Left colon (tissue), 2 donors: ENCODE data around the gene PRKD2. TPM values are rescaled to one million over a fixed set of nuclear protein-coding genes. Genes with fewer than 3 reads are reported as not detected.

Experiments
- ATAC-seq: fragments of 200-7000 bp; cut with Tn5 transposase; one replicate; pipeline ENCODE4 v1.9.1; 2020; ENCODE audit warnings: mild to moderate bottlenecking, moderate library complexity
- DNase-seq, 2 donors: peaks; one replicate each; pipeline ENCODE4 v3.0.0-alpha.2; 2020
- intact Hi-C, 2 donors: fragments of 100-400 bp; cut with DNase I in 1 of 2; cut with micrococcal nuclease in 1 of 2; formaldehyde crosslinking; loops; one replicate each; pipeline versions ENCODE4 v1.11.2 to v1.14.0; 2022; cut with DNase I, micrococcal nuclease
- total RNA-seq, 2 donors: library from RNA; stranded (reverse); fragmentation: NEBNext Ultra II Directional; extraction: Animal tissue kit (Norgen Biotek cat#: 25700); gene quantifications; one replicate each; pipeline ENCODE4 v1.2.1, GENCODE V29; 2021
- donor health status: DM: no; HTN: no; CAD: no.
- donor health status: DM: yes; HTN: yes; CAD: no.

PRKD2 gene
- total RNA-seq, 2 donors from 2014 or later = 62.5 to 64.4 TPM

- DNase-seq (no peak), ATAC-seq (no peak)
- intact Hi-C loops = no loop called here
Observed at GRCh38 chr19:46727757-46728156, 10.8 kb upstream of the PRKD2 start.

- ATAC-seq (no peak), DNase-seq (no peak)
- intact Hi-C loops = no loop called here
Observed at GRCh38 chr19:46726971-46727501, 10.1 kb upstream of the PRKD2 start.

- DNase-seq (no peak), ATAC-seq (no peak)
- intact Hi-C loops = no loop called here
Observed at GRCh38 chr19:46726551-46726950, 9.6 kb upstream of the PRKD2 start.

- intact Hi-C loops = no loop called here
- ATAC-seq = no peak
- no peak for DNase-seq
Observed at GRCh38 chr19:46725859-46726393, 9.0 kb upstream of the PRKD2 start.

GRCh38 chr19:46725036-46725820, 8.3 kb upstream of the PRKD2 start:
- intact Hi-C loops = no loop called here
- DNase-seq (no peak), ATAC-seq (no peak)

- DNase-seq = no peak
Observed at GRCh38 chr19:46724468-46724867, 7.6 kb upstream of the PRKD2 start.

GRCh38 chr19:46723471-46723870, 6.6 kb upstream of the PRKD2 start:
- ATAC-seq (no peak), DNase-seq (no peak)
- intact Hi-C loops = no loop called here

More at GRCh38 chr19:46724468-46724867, 7.6 kb upstream of the PRKD2 start:
- no peak for ATAC-seq
- intact Hi-C loops = no loop called here

- DNase-seq (no peak), ATAC-seq (no peak)
- intact Hi-C loops = no loop called here
Observed at GRCh38 chr19:46723023-46723461, 6.1 kb upstream of the PRKD2 start.

GRCh38 chr19:46722421-46723022, 5.6 kb upstream of the PRKD2 start:
- no peak for DNase-seq

GRCh38 chr19:46722004-46722380, 5.1 kb upstream of the PRKD2 start:
- intact Hi-C loops = no loop called here
- no peak for DNase-seq

More at GRCh38 chr19:46722421-46723022, 5.6 kb upstream of the PRKD2 start:
- intact Hi-C loops = no loop called here
- ATAC-seq = no peak

GRCh38 chr19:46721269-46722003, 4.5 kb upstream of the PRKD2 start:
- intact Hi-C loops = no loop called here
- no peak for ATAC-seq
- DNase-seq = no peak

More at GRCh38 chr19:46722004-46722380, 5.1 kb upstream of the PRKD2 start:
- no peak for ATAC-seq

GRCh38 chr19:46720503-46721239, 3.8 kb upstream of the PRKD2 start:
- DNase-seq (no peak), ATAC-seq (no peak)
- intact Hi-C loops = no loop called here

- no peak for DNase-seq
- ATAC-seq = no peak
- intact Hi-C loops = no loop called here
Observed at GRCh38 chr19:46719629-46720502, 3.0 kb upstream of the PRKD2 start.

- intact Hi-C loops = no loop called here
- DNase-seq = no peak
- no peak for ATAC-seq
Observed at GRCh38 chr19:46718934-46719622, 2.2 kb upstream of the PRKD2 start.

- intact Hi-C loops = no loop called here
- DNase-seq (peak; percentile 56 to 57), ATAC-seq (no peak)
Observed at GRCh38 chr19:46718157-46718933, 1.4 kb upstream of the PRKD2 start.

- intact Hi-C loops = no loop called here
- no peak for DNase-seq
- ATAC-seq = no peak
Observed at GRCh38 chr19:46717716-46718143, 816 bp upstream of the PRKD2 start.
